ENCODE results near the gene SPEM2.

Gene SPEM2

DNA sequence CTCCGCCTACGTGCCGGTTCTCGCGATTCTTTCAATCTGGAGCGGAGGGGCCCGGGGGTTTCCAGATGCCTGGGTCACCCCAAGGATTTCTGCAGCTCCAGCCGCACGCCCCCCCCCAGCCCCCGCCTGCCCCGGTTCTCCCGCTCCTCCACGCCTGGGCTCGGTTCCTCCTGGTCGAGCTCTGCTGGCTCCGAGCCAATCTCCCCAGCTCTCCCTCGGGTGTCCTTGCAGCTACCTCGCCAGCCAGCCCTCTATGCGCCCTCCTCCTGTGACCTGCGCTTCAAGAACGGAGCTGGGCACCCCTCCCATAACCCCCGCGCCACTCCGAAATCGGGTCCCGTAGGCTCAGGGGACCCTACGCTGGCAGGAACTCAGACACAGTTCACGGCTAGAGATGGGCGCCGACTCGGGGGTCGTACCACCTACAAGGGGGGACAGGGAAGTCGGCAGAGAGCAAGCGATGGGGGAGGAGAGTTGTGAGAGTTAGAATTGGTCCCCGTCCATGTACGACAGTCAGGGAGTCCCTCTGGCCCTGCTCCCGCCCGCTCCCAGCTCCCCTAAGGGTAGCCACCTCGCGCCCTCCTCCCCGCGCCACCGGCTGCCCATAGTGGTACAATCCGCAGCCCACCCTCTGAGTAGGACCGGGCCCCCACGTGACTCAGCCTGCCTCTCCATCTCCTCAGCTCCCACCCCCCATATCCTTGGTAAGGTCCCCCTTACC is 14.9 kb downstream of the SPEM2 start:
- Histone ChIP-seq H3K36me3 (ENCODE audit: control insufficient read depth in 1 of 2, insufficient read depth in 2 of 2, low read length in 2 of 2) (no peaks in the 10 kb centered on the region), H3K18ac (ENCODE audit: low read length) (peak overlapping the region; percentile 67), H2AK5ac (ENCODE audit: low read length) (no peak overlapping the region), H3K9ac (ENCODE audit: low read length) (peak overlapping the region; percentile 62), H2BK5ac (ENCODE audit: low read depth, low read length, poor library complexity) (no peak overlapping the region), H3K4me2 (ENCODE audit: low read length) (peak overlapping the region; percentile 70), H3K27me3 (ENCODE audit: insufficient read depth, low read length) (peaks cover 18% of the 10 kb centered on the region), H2BK120ac (ENCODE audit: insufficient read depth, low read length, poor library complexity) (no peak overlapping the region), H3K27ac (ENCODE audit: low read depth, low read length) (no peak overlapping the region), H4K91ac (ENCODE audit: low read depth, low read length) (peak overlapping the region; percentile 29), H4K8ac (ENCODE audit: low read depth, low read length) (peak overlapping the region; percentile 77), H3K79me1 (ENCODE audit: low read length) (peaks cover 18% of the 10 kb centered on the region), H3K4me3 (ENCODE audit: low read depth, low read length) (peak overlapping the region; percentile 74), H3K9me3 (ENCODE audit: insufficient read depth, low read depth, low read length) (peaks cover 2% of the 10 kb centered on the region), H3K14ac (ENCODE audit: low read length) (peak overlapping the region; percentile 33), H4K12ac (ENCODE audit: low read depth, low read length) (peak overlapping the region; percentile 6), H3K79me2 (ENCODE audit: control insufficient read depth, insufficient read depth, low read length, poor library complexity) (peaks cover 4% of the 10 kb centered on the region), H3K4me1 (ENCODE audit: control insufficient read depth in 1 of 2, insufficient read depth in 2 of 2, low read length in 2 of 2) (peaks cover 25 to 33% of the 10 kb centered on the region in 2 experiments), H2AFZ (ENCODE audit: insufficient read depth, low read length, poor library complexity) (peak overlapping the region; percentile 48), H2BK12ac (ENCODE audit: low read length) (no peak overlapping the region), H3K23ac (ENCODE audit: low read length) (no peak overlapping the region), H3K4ac (ENCODE audit: low read depth, low read length) (no peak overlapping the region)
- DNase-seq, result no peak
- no CpG with 5 or more reads among the region's 46 CpGs for WGBS (ENCODE audit: extremely low coverage, insufficient coverage, insufficient read length)

DNA sequence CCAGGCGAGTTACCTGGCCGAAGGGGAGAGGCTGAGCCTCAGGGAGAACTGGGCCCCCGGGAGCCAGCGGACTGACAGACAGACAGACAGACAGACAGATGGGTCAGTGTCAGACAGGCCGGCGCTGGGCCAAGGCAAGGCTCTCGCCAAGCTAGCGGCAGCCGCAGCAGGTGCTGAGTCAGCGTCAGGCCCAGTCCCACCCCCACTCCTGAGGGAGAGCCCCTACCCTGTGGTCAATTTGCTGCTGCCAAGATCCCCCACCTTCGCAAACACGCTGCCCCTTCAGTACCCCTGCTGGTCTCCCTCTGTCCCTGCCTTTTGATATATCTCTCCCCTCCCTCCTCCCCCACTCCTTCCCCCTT is 15.4 kb downstream of the SPEM2 start:
- Histone ChIP-seq H3K18ac (ENCODE audit: low read length) (no peak overlapping the region), H2BK120ac (ENCODE audit: insufficient read depth, low read length, poor library complexity) (no peak overlapping the region), H3K4me3 (ENCODE audit: low read depth, low read length) (peak overlapping the region; percentile 74), H4K12ac (ENCODE audit: low read depth, low read length) (no peak overlapping the region), H2BK5ac (ENCODE audit: low read depth, low read length, poor library complexity) (no peak overlapping the region), H3K79me1 (ENCODE audit: low read length) (peaks cover 17% of the 10 kb centered on the region), H3K4ac (ENCODE audit: low read depth, low read length) (no peak overlapping the region), H4K91ac (ENCODE audit: low read depth, low read length) (peak overlapping the region; percentile 29), H2AK5ac (ENCODE audit: low read length) (peak overlapping the region; percentile 24), H3K9ac (ENCODE audit: low read length) (no peak overlapping the region), H3K27ac (ENCODE audit: low read depth, low read length) (no peak overlapping the region), H3K9me3 (ENCODE audit: insufficient read depth, low read depth, low read length) (peaks cover 2% of the 10 kb centered on the region), H3K23ac (ENCODE audit: low read length) (no peak overlapping the region), H3K27me3 (ENCODE audit: insufficient read depth, low read length) (peaks cover 18% of the 10 kb centered on the region), H2AFZ (ENCODE audit: insufficient read depth, low read length, poor library complexity) (no peak overlapping the region), H4K8ac (ENCODE audit: low read depth, low read length) (peak overlapping the region; percentile 77), H2BK12ac (ENCODE audit: low read length) (no peak overlapping the region), H3K36me3 (ENCODE audit: control insufficient read depth in 1 of 2, insufficient read depth in 2 of 2, low read length in 2 of 2) (no peaks in the 10 kb centered on the region), H3K4me2 (ENCODE audit: low read length) (peak overlapping the region; percentile 70), H3K4me1 (ENCODE audit: control insufficient read depth in 1 of 2, insufficient read depth in 2 of 2, low read length in 2 of 2) (peaks cover 25 to 38% of the 10 kb centered on the region in 2 experiments), H3K14ac (ENCODE audit: low read length) (no peak overlapping the region), H3K79me2 (ENCODE audit: control insufficient read depth, insufficient read depth, low read length, poor library complexity) (peaks cover 4% of the 10 kb centered on the region)
- DNase-seq, result no peak
- no CpG with 5 or more reads among the region's 12 CpGs for WGBS (ENCODE audit: extremely low coverage, insufficient coverage, insufficient read length)

DNA sequence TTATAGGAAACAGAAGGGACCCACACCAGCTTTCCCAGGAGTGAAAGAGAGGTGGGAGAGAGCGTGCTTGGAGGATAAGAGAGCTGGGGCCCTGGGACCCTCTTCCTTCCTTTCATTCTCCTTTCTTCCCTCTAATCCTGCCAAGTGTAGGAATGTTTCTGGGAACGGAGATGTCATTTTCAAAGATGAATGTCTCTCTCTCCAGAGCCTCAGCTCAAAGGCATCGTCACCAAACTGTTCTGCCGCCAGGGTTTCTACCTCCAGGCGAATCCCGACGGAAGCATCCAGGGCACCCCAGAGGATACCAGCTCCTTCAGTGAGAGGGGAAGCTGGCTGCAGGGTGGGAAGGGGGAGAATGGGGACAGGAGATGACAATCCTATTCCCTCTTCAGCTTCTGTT is 15.8 kb downstream of the SPEM2 start:
- no peak overlapping the region for H3K27ac ChIP-seq (ENCODE audit: low read depth, low read length)
- no peak overlapping the region for H3K18ac ChIP-seq (ENCODE audit: low read length)
- H2AFZ ChIP-seq (ENCODE audit: insufficient read depth, low read length, poor library complexity), result no peak overlapping the region
- no peak overlapping the region for H4K91ac ChIP-seq (ENCODE audit: low read depth, low read length)
- H3K14ac ChIP-seq (ENCODE audit: low read length), result no peak overlapping the region
- H3K4me1 ChIP-seq (ENCODE audit: control insufficient read depth in 1 of 2, insufficient read depth in 2 of 2, low read length in 2 of 2), result peaks cover 23 to 37% of the 10 kb centered on the region in 2 experiments
- H3K79me1 ChIP-seq (ENCODE audit: low read length), result peaks cover 14% of the 10 kb centered on the region
- no peak overlapping the region for H3K4ac ChIP-seq (ENCODE audit: low read depth, low read length)
- no peak overlapping the region for H2BK120ac ChIP-seq (ENCODE audit: insufficient read depth, low read length, poor library complexity)
- H2AK5ac ChIP-seq (ENCODE audit: low read length), result no peak overlapping the region
- H3K4me3 ChIP-seq (ENCODE audit: low read depth, low read length), result no peak overlapping the region
- H3K79me2 ChIP-seq (ENCODE audit: control insufficient read depth, insufficient read depth, low read length, poor library complexity), result peaks cover 2% of the 10 kb centered on the region
- H3K27me3 ChIP-seq (ENCODE audit: insufficient read depth, low read length), result peaks cover 18% of the 10 kb centered on the region
- no CpG with 5 or more reads among the region's 7 CpGs for WGBS (ENCODE audit: extremely low coverage, insufficient coverage, insufficient read length)
- H3K36me3 ChIP-seq (ENCODE audit: control insufficient read depth in 1 of 2, insufficient read depth in 2 of 2, low read length in 2 of 2), result no peaks in the 10 kb centered on the region
- no peak overlapping the region for H2BK5ac ChIP-seq (ENCODE audit: low read depth, low read length, poor library complexity)
- DNase-seq, result no peak
- no peak overlapping the region for H3K9ac ChIP-seq (ENCODE audit: low read length)
- no peak overlapping the region for H2BK12ac ChIP-seq (ENCODE audit: low read length)
- H3K23ac ChIP-seq (ENCODE audit: low read length), result no peak overlapping the region
- H3K9me3 ChIP-seq (ENCODE audit: insufficient read depth, low read depth, low read length), result peaks cover 2% of the 10 kb centered on the region
- H4K12ac ChIP-seq (ENCODE audit: low read depth, low read length), result no peak overlapping the region
- H4K8ac ChIP-seq (ENCODE audit: low read depth, low read length), result no peak overlapping the region
- H3K4me2 ChIP-seq (ENCODE audit: low read length), result peak overlapping the region; percentile 70

DNA sequence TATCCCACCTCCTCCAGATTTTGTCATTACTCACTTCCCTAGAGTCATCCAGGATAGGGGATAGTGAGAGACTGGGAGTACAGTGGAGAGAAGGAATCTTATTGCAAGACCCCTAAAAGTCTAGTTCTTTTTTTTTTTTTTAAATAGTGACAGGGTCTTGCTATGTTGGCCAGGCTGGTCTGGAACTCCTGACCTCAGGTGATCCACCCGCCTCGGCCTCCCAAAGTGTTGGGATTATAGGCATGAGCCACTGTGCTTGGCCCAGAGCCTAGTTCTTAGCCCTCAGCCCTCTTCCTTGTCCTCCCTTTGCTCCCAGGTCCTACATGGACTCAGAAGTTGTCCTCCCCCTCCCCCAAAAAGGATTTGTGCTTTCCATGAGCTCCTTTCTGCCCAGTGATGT is 16.7 kb downstream of the SPEM2 start:
- Histone ChIP-seq H3K4ac (ENCODE audit: low read depth, low read length) (no peak overlapping the region), H3K23ac (ENCODE audit: low read length) (no peak overlapping the region), H3K4me3 (ENCODE audit: low read depth, low read length) (no peak overlapping the region), H2BK120ac (ENCODE audit: insufficient read depth, low read length, poor library complexity) (no peak overlapping the region), H3K4me1 (ENCODE audit: control insufficient read depth in 1 of 2, insufficient read depth in 2 of 2, low read length in 2 of 2) (peaks cover 17 to 31% of the 10 kb centered on the region in 2 experiments), H3K27me3 (ENCODE audit: insufficient read depth, low read length) (peaks cover 18% of the 10 kb centered on the region), H4K8ac (ENCODE audit: low read depth, low read length) (no peak overlapping the region), H3K9ac (ENCODE audit: low read length) (no peak overlapping the region), H3K27ac (ENCODE audit: low read depth, low read length) (no peak overlapping the region), H2BK5ac (ENCODE audit: low read depth, low read length, poor library complexity) (no peak overlapping the region), H4K91ac (ENCODE audit: low read depth, low read length) (no peak overlapping the region), H3K18ac (ENCODE audit: low read length) (no peak overlapping the region), H3K4me2 (ENCODE audit: low read length) (no peak overlapping the region), H3K14ac (ENCODE audit: low read length) (no peak overlapping the region), H3K9me3 (ENCODE audit: insufficient read depth, low read depth, low read length) (no peaks in the 10 kb centered on the region), H3K79me2 (ENCODE audit: control insufficient read depth, insufficient read depth, low read length, poor library complexity) (peaks cover 2% of the 10 kb centered on the region), H2AK5ac (ENCODE audit: low read length) (no peak overlapping the region), H4K12ac (ENCODE audit: low read depth, low read length) (no peak overlapping the region), H3K36me3 (ENCODE audit: control insufficient read depth in 1 of 2, insufficient read depth in 2 of 2, low read length in 2 of 2) (no peaks in the 10 kb centered on the region), H2BK12ac (ENCODE audit: low read length) (no peak overlapping the region), H3K79me1 (ENCODE audit: low read length) (peaks cover 9% of the 10 kb centered on the region), H2AFZ (ENCODE audit: insufficient read depth, low read length, poor library complexity) (no peak overlapping the region)
- WGBS (ENCODE audit: extremely low coverage, insufficient coverage, insufficient read length), result no CpG with 5 or more reads among the region's 2 CpGs
- no peak for DNase-seq

Data from trophoblast cell (in vitro differentiated cells and primary cell).